Duodenal mucosa (tissue), 2 donors: ENCODE measurements around the gene PRDM11.

Source experiments
- H3K27ac ChIP-seq: one replicate; pipeline ENCODE4 v1.7.0; 2013; ENCODE audit warnings: low read depth, low read length
- H3K27me3 ChIP-seq, 2 donors: one replicate each; pipeline ENCODE4 v1.7.0; 2013; ENCODE audit warnings: low read length in 2 of 2, control low read depth in 1 of 2; ENCODE audit not compliant: insufficient read depth in 2 of 2, control insufficient read depth in 1 of 2
- H3K36me3 ChIP-seq, 2 donors: one replicate each; pipeline ENCODE4 v1.7.0; 2013; ENCODE audit warnings: low read length in 2 of 2, control low read depth in 1 of 2; ENCODE audit not compliant: insufficient read depth in 2 of 2, control insufficient read depth in 1 of 2
- H3K4me1 ChIP-seq, 2 donors: one replicate each; pipeline ENCODE4 v1.7.0; 2013; ENCODE audit warnings: low read length in 2 of 2, control low read depth in 1 of 2; ENCODE audit not compliant: insufficient read depth in 2 of 2, control insufficient read depth in 1 of 2
- H3K4me3 ChIP-seq, 2 donors: one replicate each; pipeline ENCODE4 v1.7.0; 2013; ENCODE audit warnings: low read length in 2 of 2, low read depth in 1 of 2
- H3K9ac ChIP-seq, 2 donors: one replicate each; pipeline ENCODE4 v1.7.0; 2013; ENCODE audit warnings: low read length in 2 of 2, low read depth in 1 of 2
- H3K9me3 ChIP-seq, 2 donors: one replicate each; pipeline ENCODE4 v1.7.0; 2013; ENCODE audit warnings: low read length in 2 of 2, control low read depth in 1 of 2; ENCODE audit not compliant: control insufficient read depth in 1 of 2

The PRDM11 gene

DNA sequence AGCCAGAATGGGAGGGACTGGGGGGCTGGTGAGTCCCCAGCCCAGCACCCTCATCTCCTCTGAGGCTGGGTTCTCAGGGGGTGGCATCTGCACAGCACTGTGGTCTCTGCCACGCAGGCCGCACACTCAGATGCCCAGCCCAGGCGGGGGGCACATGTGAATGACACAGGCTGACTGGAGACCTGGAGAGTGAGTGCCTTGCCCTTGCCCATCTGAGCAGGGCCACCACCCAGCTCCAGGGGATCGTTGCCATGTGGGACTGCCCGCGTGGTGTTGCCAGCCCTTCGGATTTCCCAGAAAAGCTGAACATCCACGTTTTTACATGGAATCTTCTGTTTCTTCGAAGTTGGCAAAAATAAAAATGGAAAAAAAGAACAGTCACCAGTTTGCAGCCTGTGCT lies 18.9 kb downstream of the PRDM11 start:
- Histone ChIP-seq H3K27me3 (no peaks in the 10 kb centered on the region), H3K9me3 (no peaks in the 10 kb centered on the region), H3K9ac (no peak overlapping the region), H3K36me3 (no peaks in the 10 kb centered on the region), H3K27ac (no peak overlapping the region), H3K4me1 (no peaks in the 10 kb centered on the region), H3K4me3 (no peak overlapping the region)

DNA sequence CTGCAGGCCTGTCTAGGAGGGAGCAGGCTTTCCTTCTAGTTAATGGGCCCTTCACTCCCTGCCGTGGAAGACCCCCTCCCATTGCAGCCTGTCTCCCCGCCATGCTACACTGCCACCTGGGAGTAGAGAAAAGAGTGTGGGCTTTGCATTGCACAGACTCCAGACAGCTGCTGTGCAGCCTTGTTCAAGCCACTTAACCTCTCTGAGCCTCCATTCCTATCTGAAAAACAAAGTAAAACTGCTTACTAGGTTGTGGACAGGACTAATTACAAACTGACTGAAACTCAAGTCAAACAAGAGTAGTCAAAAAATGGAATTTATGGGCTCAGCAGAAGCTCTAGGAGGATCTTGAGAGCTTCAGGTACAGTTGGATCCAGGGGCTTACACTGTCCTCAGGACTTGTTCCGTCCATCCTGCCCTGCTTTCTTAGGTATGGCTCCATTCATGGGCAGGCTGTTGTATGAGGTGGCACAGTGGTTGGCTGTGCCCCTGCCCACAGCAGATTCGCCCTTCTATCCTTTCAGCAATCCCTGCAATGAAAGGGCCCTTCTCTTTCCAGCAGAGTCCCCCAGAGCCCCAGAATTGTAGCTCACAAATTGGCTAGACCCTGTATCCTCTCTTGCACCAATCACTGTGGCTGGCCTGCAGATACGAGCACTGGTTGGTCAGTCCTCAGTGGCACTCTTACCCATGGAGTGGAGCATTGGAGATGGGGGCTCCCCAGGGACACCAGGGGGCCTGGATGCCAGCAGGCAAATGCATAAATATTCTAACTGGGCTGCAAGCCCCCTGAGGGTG lies 19.6 kb downstream of the PRDM11 start:
- H3K9ac ChIP-seq: no peak overlapping the region
- no peaks in the 10 kb centered on the region for H3K36me3 ChIP-seq
- no peaks in the 10 kb centered on the region for H3K9me3 ChIP-seq
- no peak overlapping the region for H3K27ac ChIP-seq
- H3K4me3 ChIP-seq: no peak overlapping the region
- no peaks in the 10 kb centered on the region for H3K27me3 ChIP-seq
- H3K4me1 ChIP-seq: no peaks in the 10 kb centered on the region

DNA sequence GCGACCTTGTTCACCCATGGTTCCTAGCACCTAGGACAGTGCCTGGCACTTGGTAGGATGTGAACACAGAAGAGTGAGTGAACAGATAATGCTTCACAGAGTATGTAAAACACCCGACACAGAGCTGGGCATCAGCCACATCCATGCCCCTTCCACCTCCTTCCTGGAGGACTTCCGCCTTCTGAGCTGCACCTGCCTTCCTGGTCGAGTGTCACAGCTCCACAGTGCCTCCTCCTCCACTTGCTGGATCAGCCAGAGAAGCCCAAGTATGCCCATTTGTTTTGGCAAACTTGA lies 20.1 kb downstream of the PRDM11 start:
- no peak overlapping the region for H3K9ac ChIP-seq
- H3K27me3 ChIP-seq: no peaks in the 10 kb centered on the region
- H3K27ac ChIP-seq: no peak overlapping the region
- H3K36me3 ChIP-seq: no peaks in the 10 kb centered on the region
- H3K9me3 ChIP-seq: no peaks in the 10 kb centered on the region
- H3K4me3 ChIP-seq: no peak overlapping the region
- H3K4me1 ChIP-seq: peaks cover 0 to 2% of the 10 kb centered on the region in 2 donors

DNA sequence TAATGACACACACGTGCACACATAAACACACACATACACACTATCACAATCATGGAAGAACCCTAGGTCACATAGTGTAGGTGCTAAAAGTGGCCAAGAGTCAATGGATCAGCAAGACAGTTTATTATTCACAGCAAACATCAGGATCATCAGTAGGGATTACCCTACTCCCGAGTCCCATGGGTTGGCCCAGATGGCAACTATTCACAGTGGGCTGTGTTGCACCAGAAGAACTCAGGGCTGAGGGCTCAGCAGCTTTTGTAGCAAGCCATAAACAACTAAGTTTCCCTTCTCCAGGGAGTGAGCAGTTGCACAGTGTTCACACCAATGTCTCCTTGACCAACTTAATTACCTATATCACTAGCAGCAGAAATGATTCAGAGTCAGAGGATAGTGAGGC lies 20.8 kb downstream of the PRDM11 start:
- Histone ChIP-seq H3K27ac (no peak overlapping the region), H3K4me1 (peaks cover 1 to 4% of the 10 kb centered on the region in 2 donors), H3K9me3 (no peaks in the 10 kb centered on the region), H3K36me3 (no peaks in the 10 kb centered on the region), H3K9ac (no peak overlapping the region), H3K4me3 (no peak overlapping the region), H3K27me3 (no peaks in the 10 kb centered on the region)

DNA sequence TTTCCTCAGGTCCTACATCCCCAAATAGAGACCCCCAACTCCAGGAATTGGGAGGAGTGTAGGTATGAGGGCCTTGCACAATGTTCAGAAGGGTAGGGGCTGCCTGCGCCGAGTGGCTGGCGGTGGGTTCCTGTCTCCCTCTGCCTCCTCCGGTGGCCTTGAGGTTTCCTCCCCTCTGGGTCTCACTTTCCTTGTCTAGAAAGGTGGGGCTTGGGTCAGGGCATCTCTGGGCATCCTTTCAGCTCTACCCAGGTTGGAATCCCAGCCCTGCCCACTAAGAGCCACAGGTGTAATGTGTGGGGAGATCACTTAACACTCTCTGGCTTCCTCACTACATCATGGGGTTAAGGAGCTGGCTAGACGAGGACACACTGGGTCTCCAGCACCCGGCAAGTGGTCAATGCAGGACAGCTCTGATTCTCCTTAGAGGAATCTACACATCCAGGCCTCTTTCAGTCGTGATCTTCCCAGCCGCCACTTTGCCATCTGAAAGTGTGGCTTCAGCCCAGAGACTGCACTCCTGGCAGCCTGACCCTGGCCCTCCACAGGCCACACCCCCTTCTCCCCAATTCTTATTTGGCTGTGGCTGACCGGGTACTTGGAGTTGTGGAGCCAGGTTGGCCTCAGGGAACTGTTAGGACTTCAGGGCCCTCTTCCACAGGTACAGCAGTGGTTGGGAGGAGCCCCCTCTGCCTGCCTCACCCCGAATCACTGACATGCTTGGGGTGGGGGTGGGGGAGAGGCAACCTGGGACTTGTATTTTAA lies 22.1 kb downstream of the PRDM11 start:
- Histone ChIP-seq H3K4me3 (no peak overlapping the region), H3K36me3 (no peaks in the 10 kb centered on the region), H3K9me3 (no peaks in the 10 kb centered on the region), H3K27ac (no peak overlapping the region), H3K27me3 (no peaks in the 10 kb centered on the region), H3K4me1 (peaks cover 8 to 13% of the 10 kb centered on the region in 2 donors), H3K9ac (no peak overlapping the region)

DNA sequence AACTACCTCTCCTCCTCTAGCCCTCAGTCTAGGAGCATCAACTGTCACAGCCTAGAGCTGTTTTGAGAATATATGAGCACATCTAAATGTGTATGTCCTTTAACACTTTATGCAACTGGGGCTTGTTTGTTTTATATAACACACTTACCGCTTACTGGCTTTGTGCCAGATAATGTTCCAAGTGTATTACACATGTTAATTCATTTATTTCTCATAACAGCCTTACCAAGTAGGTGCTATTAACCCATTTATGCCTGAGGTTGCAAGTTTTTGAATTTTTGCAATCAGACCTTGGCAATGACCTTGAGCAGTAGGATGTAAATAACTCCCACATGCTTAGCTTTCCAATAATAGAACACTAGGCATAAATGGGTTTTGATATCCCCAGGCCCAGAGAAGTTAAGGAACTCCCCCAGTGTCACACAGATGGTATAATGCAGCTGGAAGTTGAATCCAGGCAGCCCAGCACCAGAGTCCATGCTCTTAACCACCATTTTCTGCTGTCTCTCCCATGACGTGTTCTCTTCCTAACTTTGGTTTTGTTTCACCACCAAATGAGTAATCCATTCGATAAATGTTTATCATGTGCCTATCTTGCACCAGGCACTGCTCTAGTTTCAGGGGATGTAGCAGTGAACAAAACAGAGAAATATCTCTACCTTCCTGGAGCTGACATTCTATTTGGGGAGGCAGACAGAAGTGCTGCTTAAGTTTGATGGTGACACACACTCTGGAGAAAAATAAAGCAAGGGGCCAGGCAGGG lies 23.1 kb downstream of the PRDM11 start:
- Histone ChIP-seq H3K27me3 (no peaks in the 10 kb centered on the region), H3K4me3 (no peak overlapping the region), H3K27ac (no peak overlapping the region), H3K9me3 (no peaks in the 10 kb centered on the region), H3K36me3 (no peaks in the 10 kb centered on the region), H3K4me1 (peaks cover 13 to 22% of the 10 kb centered on the region in 2 donors), H3K9ac (no peak overlapping the region)

DNA sequence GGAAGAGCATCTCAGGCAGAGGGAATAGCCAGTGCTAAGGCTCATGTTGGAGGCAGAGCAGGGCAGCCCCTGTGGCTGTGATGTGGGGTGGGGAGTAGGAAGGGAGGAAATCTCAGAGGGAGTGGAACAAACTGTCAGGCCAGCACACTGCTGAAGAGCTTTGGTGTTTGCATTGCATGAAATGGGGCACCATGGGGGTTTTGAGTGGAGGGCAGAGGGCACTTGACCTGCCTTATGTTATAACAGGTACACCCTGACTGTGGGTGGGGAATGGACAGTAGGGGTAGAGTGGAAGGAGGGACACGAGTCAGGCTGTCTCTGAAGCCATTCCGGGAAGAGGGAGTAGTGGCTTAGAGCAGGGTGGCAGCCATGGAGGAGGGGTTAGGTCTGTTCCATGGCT lies 24.0 kb downstream of the PRDM11 start:
- no peak overlapping the region for H3K9ac ChIP-seq
- no peak overlapping the region for H3K4me3 ChIP-seq
- H3K4me1 ChIP-seq: peaks cover 13 to 22% of the 10 kb centered on the region in 2 donors
- no peaks in the 10 kb centered on the region for H3K9me3 ChIP-seq
- H3K27ac ChIP-seq: no peak overlapping the region
- H3K27me3 ChIP-seq: no peaks in the 10 kb centered on the region
- no peaks in the 10 kb centered on the region for H3K36me3 ChIP-seq

DNA sequence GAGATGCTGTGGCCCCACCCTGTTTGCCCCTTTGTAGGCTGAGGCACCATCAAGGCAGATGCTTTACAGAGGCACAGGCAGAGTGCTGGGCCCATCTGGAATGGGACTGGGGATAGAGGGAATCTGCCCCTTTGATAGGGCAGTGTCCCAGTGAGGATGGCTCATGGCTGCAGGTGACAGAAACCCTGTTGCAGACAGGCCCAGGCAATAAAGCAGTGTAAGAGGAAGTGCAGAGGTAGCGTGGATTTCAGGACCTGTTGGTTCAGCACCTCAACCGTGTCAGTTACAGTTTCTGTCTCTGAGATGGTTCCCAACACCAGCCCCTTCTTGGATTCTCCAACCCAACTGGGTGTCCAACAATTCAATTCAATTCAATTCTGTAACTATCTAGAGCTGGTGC lies 25.1 kb downstream of the PRDM11 start:
- H3K27ac ChIP-seq: no peak overlapping the region
- no peak overlapping the region for H3K9ac ChIP-seq
- no peaks in the 10 kb centered on the region for H3K27me3 ChIP-seq
- peaks cover 13 to 22% of the 10 kb centered on the region in 2 donors for H3K4me1 ChIP-seq
- H3K9me3 ChIP-seq: no peaks in the 10 kb centered on the region
- H3K36me3 ChIP-seq: no peaks in the 10 kb centered on the region
- no peak overlapping the region for H3K4me3 ChIP-seq

DNA sequence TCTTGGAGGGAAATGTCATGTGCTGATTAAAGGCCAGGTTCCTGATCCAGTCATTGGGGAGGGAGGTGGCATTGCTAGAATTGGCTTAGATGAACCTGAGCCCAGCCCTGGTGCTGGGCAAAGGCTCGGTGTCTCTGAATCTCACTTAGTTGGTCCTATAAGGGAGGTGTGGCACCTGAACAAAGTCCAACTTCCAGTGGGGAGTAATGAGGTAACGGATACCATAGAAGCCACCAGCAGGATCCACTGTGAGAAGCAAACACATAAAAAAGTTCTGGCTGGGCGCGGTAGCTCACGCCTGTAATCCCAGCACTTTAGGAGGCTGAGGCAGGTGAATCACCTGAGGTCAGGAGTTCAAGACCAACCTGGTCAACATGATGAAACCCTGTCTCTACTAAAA lies 26.6 kb downstream of the PRDM11 start:
- Histone ChIP-seq H3K4me3 (no peak overlapping the region), H3K27ac (no peak overlapping the region), H3K4me1 (peaks cover 13 to 22% of the 10 kb centered on the region in 2 donors), H3K9ac (no peak overlapping the region), H3K27me3 (no peaks in the 10 kb centered on the region), H3K36me3 (no peaks in the 10 kb centered on the region), H3K9me3 (no peaks in the 10 kb centered on the region)
